AG08395 (cell line): ENCODE results near the gene KRT81.
"Not testable (repeated sequence)": the region's sequence is repeated elsewhere in the genome, so short reads cannot be mapped to it uniquely, and the experiment has no call there.

Source experiments
- DNase-seq: peaks from one replicate; pipeline ENCODE4 v3.0.0; 2012; ENCODE audit warnings: mixed read lengths, low spot score

KRT81 gene

GRCh38 chr12:52296572-52297215 is 5.4 kb upstream of the KRT81 start:
- DNase-seq: no peak

GRCh38 chr12:52295663-52296062 is 4.3 kb upstream of the KRT81 start:
- peak; percentile 39 for DNase-seq

GRCh38 chr12:52294803-52295202 is 3.5 kb upstream of the KRT81 start:
- no peak for DNase-seq

GRCh38 chr12:52293926-52294325 is 2.6 kb upstream of the KRT81 start:
- no peak for DNase-seq

GRCh38 chr12:52290483-52291134 is 725 bp downstream of the KRT81 start:
- DNase-seq: not testable (repeated sequence)

- not testable (repeated sequence) for DNase-seq
Observed at GRCh38 chr12:52287816-52288805, 3.2 kb downstream of the KRT81 start.

GRCh38 chr12:52286857-52287785 is 4.2 kb downstream of the KRT81 start:
- not testable (repeated sequence) for DNase-seq

- DNase-seq: no peak
Observed at GRCh38 chr12:52285851-52286530, 5.3 kb downstream of the KRT81 start.

GRCh38 chr12:52285172-52285745 is 6.1 kb downstream of the KRT81 start:
- DNase-seq: peak; percentile 46

- no peak for DNase-seq
Observed at GRCh38 chr12:52284562-52285171, 6.7 kb downstream of the KRT81 start.

- peak; percentile 95 for DNase-seq
Observed at GRCh38 chr12:52280796-52281560, 10.4 kb downstream of the KRT81 start.

- DNase-seq: peak; percentile 86
Observed at GRCh38 chr12:52280319-52280795, 11.0 kb downstream of the KRT81 start.

- DNase-seq: no peak
Observed at GRCh38 chr12:52279422-52280318, 11.7 kb downstream of the KRT81 start.

GRCh38 chr12:52278575-52279421 is 12.5 kb downstream of the KRT81 start:
- DNase-seq: peak; percentile 86

- no peak for DNase-seq
Observed at GRCh38 chr12:52277486-52278245, 13.7 kb downstream of the KRT81 start.

- DNase-seq: no peak
Observed at GRCh38 chr12:52275686-52276085, 15.6 kb downstream of the KRT81 start.
